ENCODE data around the gene PRORP. TPM values are rescaled to one million over a fixed set of nuclear protein-coding genes. Genes with fewer than 3 reads are reported as not detected.
"Not testable (repeated sequence)": the region's sequence is repeated elsewhere in the genome, so short reads cannot be mapped to it uniquely, and the experiment has no call there.

The PRORP gene
- total and polyA plus RNA-seq, 3 donors from 2014 or later: 24.3 to 34.4 (median 31.7) TPM

GRCh38 chr14:35144029-35144428 lies 21.7 kb downstream of the PRORP start:
- Histone ChIP-seq H3K4me3 (no peak overlapping the region), H3K27ac (no peak overlapping the region), H3K4me1 (no peaks in the 10 kb centered on the region), H3K9me3 (no peaks in the 10 kb centered on the region), H3K27me3 (no peaks in the 10 kb centered on the region), H3K36me3 (ENCODE audit: low read depth, missing control alignments) (no peaks in the 10 kb centered on the region)
- 88 to 95% methylated on average over 1 of the region's 1 CpG for WGBS, 2 donors
- DNase-seq: no peak
- intact Hi-C loops (cut with DNase I; ENCODE audit: low total_unique reads): no loop called here
- no peak for TF ChIP-seq CTCF (IDR thresholded peaks at IDR 0.05)
- TF ChIP-seq POLR2A (IDR thresholded peaks at IDR 0.05): no peak

GRCh38 chr14:35146711-35147149 lies 24.4 kb downstream of the PRORP start:
- no peaks in the 10 kb centered on the region for H3K4me1 ChIP-seq
- no peaks in the 10 kb centered on the region for H3K27me3 ChIP-seq
- intact Hi-C loops (cut with DNase I; ENCODE audit: low total_unique reads): no loop called here
- WGBS, 2 donors: 95 to 96% methylated on average over 5 of the region's 5 CpGs
- no peak overlapping the region for H3K27ac ChIP-seq
- no peak overlapping the region for H3K4me3 ChIP-seq
- TF ChIP-seq CTCF (IDR thresholded peaks at IDR 0.05) (no peak), POLR2A (IDR thresholded peaks at IDR 0.05) (no peak)
- H3K9me3 ChIP-seq: no peaks in the 10 kb centered on the region
- H3K36me3 ChIP-seq (ENCODE audit: low read depth, missing control alignments): no peaks in the 10 kb centered on the region
- DNase-seq: no peak

GRCh38 chr14:35147186-35147585 lies 24.8 kb downstream of the PRORP start:
- H3K27ac ChIP-seq: no peak overlapping the region
- TF ChIP-seq CTCF (IDR thresholded peaks at IDR 0.05) (no peak), POLR2A (IDR thresholded peaks at IDR 0.05) (no peak)
- DNase-seq: no peak
- H3K4me1 ChIP-seq: no peaks in the 10 kb centered on the region
- H3K4me3 ChIP-seq: no peak overlapping the region
- H3K9me3 ChIP-seq: no peaks in the 10 kb centered on the region
- no peaks in the 10 kb centered on the region for H3K27me3 ChIP-seq
- intact Hi-C loops (cut with DNase I; ENCODE audit: low total_unique reads): no loop called here
- WGBS, 2 donors: 89 to 90% methylated on average over 2 of the region's 2 CpGs
- H3K36me3 ChIP-seq (ENCODE audit: low read depth, missing control alignments): no peaks in the 10 kb centered on the region

- no peaks in the 10 kb centered on the region for H3K9me3 ChIP-seq
- intact Hi-C loops (cut with DNase I; ENCODE audit: low total_unique reads): no loop called here
- WGBS, 2 donors: 91% methylated on average over 3 of the region's 3 CpGs
- no peaks in the 10 kb centered on the region for H3K36me3 ChIP-seq (ENCODE audit: low read depth, missing control alignments)
- no peak for DNase-seq
- no peaks in the 10 kb centered on the region for H3K27me3 ChIP-seq
- TF ChIP-seq CTCF (IDR thresholded peaks at IDR 0.05): no peak
- TF ChIP-seq POLR2A (IDR thresholded peaks at IDR 0.05): no peak
- no peak overlapping the region for H3K27ac ChIP-seq
- H3K4me3 ChIP-seq: no peak overlapping the region
- no peaks in the 10 kb centered on the region for H3K4me1 ChIP-seq
Measured at GRCh38 chr14:35147711-35148110, 25.4 kb downstream of the PRORP start.

- H3K4me1 ChIP-seq: no peaks in the 10 kb centered on the region
- no peak overlapping the region for H3K27ac ChIP-seq
- DNase-seq: no peak
- H3K9me3 ChIP-seq: no peaks in the 10 kb centered on the region
- TF ChIP-seq CTCF (IDR thresholded peaks at IDR 0.05): no peak
- TF ChIP-seq POLR2A (IDR thresholded peaks at IDR 0.05): no peak
- no peaks in the 10 kb centered on the region for H3K36me3 ChIP-seq (ENCODE audit: low read depth, missing control alignments)
- H3K27me3 ChIP-seq: no peaks in the 10 kb centered on the region
- intact Hi-C loops (cut with DNase I; ENCODE audit: low total_unique reads): no loop called here
- 96 to 99% methylated on average over 4 of the region's 4 CpGs for WGBS, 2 donors
- no peak overlapping the region for H3K4me3 ChIP-seq
Measured at GRCh38 chr14:35149239-35149638, 26.9 kb downstream of the PRORP start.

GRCh38 chr14:35152531-35152930 lies 30.2 kb downstream of the PRORP start:
- H3K9me3 ChIP-seq; intact Hi-C loops (cut with DNase I; ENCODE audit: low total_unique reads): not testable (repeated sequence)
- 98% methylated on average over 32 of the region's 35 CpGs; no CpG with 5 or more reads in 1 of the 2 donors for WGBS, 2 donors

More at GRCh38 chr14:35152531-35152930, 30.2 kb downstream of the PRORP start:
- H3K27ac ChIP-seq; DNase-seq; H3K27me3 ChIP-seq; H3K36me3 ChIP-seq (ENCODE audit: low read depth, missing control alignments); H3K4me1 ChIP-seq; H3K4me3 ChIP-seq: not testable (repeated sequence)
